ENCODE measurements around the gene ZNF487.
"Not testable (repeated sequence)": the region's sequence is repeated elsewhere in the genome, so short reads cannot be mapped to it uniquely, and the experiment has no call there.

Gene ZNF487

GRCh38 chr10:43436291-43437140 is at the start of gene ZNF487:
ZNF487 (plus strand) TSS chr10:43437111; CDS start chr10:43475814, 38,703 bp downstream.
- peak; percentile 93 for DNase-seq (ENCODE audit: low spot score)

- no peak for DNase-seq (ENCODE audit: low spot score)
Observed at GRCh38 chr10:43387678-43388032, 49.3 kb upstream of the ZNF487 start.

- no peak for DNase-seq (ENCODE audit: low spot score)
Observed at GRCh38 chr10:43389867-43390266, 47.0 kb upstream of the ZNF487 start.

- no peak for DNase-seq (ENCODE audit: low spot score)
Observed at GRCh38 chr10:43390333-43390732, 46.6 kb upstream of the ZNF487 start.

- peak; percentile 51 for DNase-seq (ENCODE audit: low spot score)
Observed at GRCh38 chr10:43390759-43391158, 46.2 kb upstream of the ZNF487 start.

- DNase-seq (ENCODE audit: low spot score): no peak
Observed at GRCh38 chr10:43391496-43391895, 45.4 kb upstream of the ZNF487 start.

GRCh38 chr10:43392748-43393147 is 44.2 kb upstream of the ZNF487 start:
- DNase-seq (ENCODE audit: low spot score): no peak

GRCh38 chr10:43393186-43393585 is 43.7 kb upstream of the ZNF487 start:
- DNase-seq (ENCODE audit: low spot score): not testable (repeated sequence)

- no peak for DNase-seq (ENCODE audit: low spot score)
Observed at GRCh38 chr10:43393606-43394360, 43.1 kb upstream of the ZNF487 start.

GRCh38 chr10:43394868-43395267 is 42.0 kb upstream of the ZNF487 start:
- no peak for DNase-seq (ENCODE audit: low spot score)

- DNase-seq (ENCODE audit: low spot score): no peak
Observed at GRCh38 chr10:43395571-43396060, 41.3 kb upstream of the ZNF487 start.

- DNase-seq (ENCODE audit: low spot score): peak; percentile 83
Observed at GRCh38 chr10:43396061-43396927, 40.6 kb upstream of the ZNF487 start.

GRCh38 chr10:43396928-43397624 is 39.8 kb upstream of the ZNF487 start:
- peak; percentile 81 for DNase-seq (ENCODE audit: low spot score)

GRCh38 chr10:43398939-43399319 is 38.0 kb upstream of the ZNF487 start:
- DNase-seq (ENCODE audit: low spot score): no peak

GRCh38 chr10:43399320-43400310 is 37.3 kb upstream of the ZNF487 start:
- DNase-seq (ENCODE audit: low spot score): peak; percentile 59

GRCh38 chr10:43401627-43402026 is 35.3 kb upstream of the ZNF487 start:
- DNase-seq (ENCODE audit: low spot score): no peak

GRCh38 chr10:43402176-43402575 is 34.7 kb upstream of the ZNF487 start:
- DNase-seq (ENCODE audit: low spot score): no peak

- DNase-seq (ENCODE audit: low spot score): no peak
Observed at GRCh38 chr10:43402880-43403452, 33.9 kb upstream of the ZNF487 start.

GRCh38 chr10:43403911-43404703 is 32.8 kb upstream of the ZNF487 start:
- DNase-seq (ENCODE audit: low spot score): no peak

Measured in hepatic stellate cell (primary cell).